Panc1 (cell line): ENCODE data around the gene THAP8.

Experiments
- CTCF ChIP-seq: fragments of 450-650 bp; IDR thresholded peaks from 2 replicates; pipeline ENCODE4 v1.5.1; 2017; ENCODE audit warnings: mild to moderate bottlenecking
- POLR2AphosphoS5 ChIP-seq: IDR thresholded peaks from 2 replicates; pipeline ENCODE4 v1.6.1; 2012; ENCODE audit warnings: mild to moderate bottlenecking, low read depth, low read length, moderate library complexity
- REST ChIP-seq, 2 experiments: IDR thresholded peaks; 2 replicates each; pipeline ENCODE4 v1.6.1; 2011 to 2012; ENCODE audit warnings: low read depth in 2 of 2, control low read depth in 1 of 2, low read length in 1 of 2, mild to moderate bottlenecking in 1 of 2, moderate library complexity in 1 of 2; ENCODE audit not compliant: insufficient read depth in 1 of 2
- TCF7L2 ChIP-seq: IDR thresholded peaks from 2 replicates; pipeline ENCODE4 v1.6.1; 2011; ENCODE audit warnings: mild to moderate bottlenecking, low read depth, low read length, inconsistent platforms

GRCh38 chr19:35990156-35990555 lies 63.9 kb downstream of the THAP8 start:
- TF ChIP-seq TCF7L2 (no peak), CTCF (no peak), POLR2AphosphoS5 (no peak), REST (IDR thresholded peaks at IDR 0.05; ENCODE audit: insufficient read depth in 1 of 2, low read depth in 2 of 2, low read length in 1 of 2) (no peak)
